Testis (tissue), 2 donors: ENCODE results near the gene ROBO1.

Experiments used
- CTCF ChIP-seq, 3 experiments: fragments of 450-650 bp in 2 of 3; fragments of 200-600 bp in 1 of 3; sonication (generic) in 1 of 3; IDR thresholded peaks; one replicate each; pipeline ENCODE4 v1.5.1; 2016 to 2019; ENCODE audit warnings: antibody characterized with exemption in 3 of 3, mild to moderate bottlenecking in 2 of 3, moderate library complexity in 1 of 3
- POLR2A ChIP-seq: fragments of 450-650 bp; IDR thresholded peaks from one replicate; pipeline ENCODE4 v1.6.1; 2017; ENCODE audit warnings: antibody characterized with exemption, mild to moderate bottlenecking, moderate library complexity

- TF ChIP-seq CTCF (IDR thresholded peaks at IDR 0.05) (no peak), POLR2A (no peak)
These were observed 512.5 kb downstream of the ROBO1 start for GRCh38 chr3:79255292-79255691.
